ENCODE measurements around the gene CNPY3.
A peak's percentile ranks its signal among the peaks of the same experiment; 100 is the strongest.

The CNPY3 gene

GRCh38 chr6:42928986-42929820 lies at the start of gene CNPY3 (continued):
- TF ChIP-seq PBX3 (CRISPR knock-in tag; IDR thresholded peaks at IDR 0.05): peak; percentile 90; the same call in 1 of the 2 replicates
- TF ChIP-seq ZBTB26 (tag by site-specific recombination; optimal IDR thresholded peaks at IDR 0.05): peak; percentile 87
- no peak for TF ChIP-seq BCL6B (tag by site-specific recombination; IDR thresholded peaks at IDR 0.05)
- TF ChIP-seq ZNF677 (tag by site-specific recombination; IDR thresholded peaks at IDR 0.05): no peak
- TF ChIP-seq TCF7L2 (IDR thresholded peaks at IDR 0.05; ENCODE audit: borderline replicate concordance, low read depth, low read length): no peak
- no peak for TF ChIP-seq ZNF529 (tag by site-specific recombination; IDR thresholded peaks at IDR 0.05; ENCODE audit: insufficient replicate concordance)
- peak; percentile 98 for TF ChIP-seq ZNF350 (tag by site-specific recombination; IDR thresholded peaks at IDR 0.05)
- no peak for TF ChIP-seq ZNF155 (tag by site-specific recombination; IDR thresholded peaks at IDR 0.05)
- TF ChIP-seq ZNF132 (tag by site-specific recombination; IDR thresholded peaks at IDR 0.05; ENCODE audit: borderline replicate concordance): no peak
- no peak for TF ChIP-seq YY2 (tag by site-specific recombination; IDR thresholded peaks at IDR 0.05)
- TF ChIP-seq ZNF140 (tag by site-specific recombination; IDR thresholded peaks at IDR 0.05): no peak
- no peak for TF ChIP-seq ZFP3 (tag by site-specific recombination; IDR thresholded peaks at IDR 0.05; ENCODE audit: low read depth)
- TF ChIP-seq, protein P1, sequence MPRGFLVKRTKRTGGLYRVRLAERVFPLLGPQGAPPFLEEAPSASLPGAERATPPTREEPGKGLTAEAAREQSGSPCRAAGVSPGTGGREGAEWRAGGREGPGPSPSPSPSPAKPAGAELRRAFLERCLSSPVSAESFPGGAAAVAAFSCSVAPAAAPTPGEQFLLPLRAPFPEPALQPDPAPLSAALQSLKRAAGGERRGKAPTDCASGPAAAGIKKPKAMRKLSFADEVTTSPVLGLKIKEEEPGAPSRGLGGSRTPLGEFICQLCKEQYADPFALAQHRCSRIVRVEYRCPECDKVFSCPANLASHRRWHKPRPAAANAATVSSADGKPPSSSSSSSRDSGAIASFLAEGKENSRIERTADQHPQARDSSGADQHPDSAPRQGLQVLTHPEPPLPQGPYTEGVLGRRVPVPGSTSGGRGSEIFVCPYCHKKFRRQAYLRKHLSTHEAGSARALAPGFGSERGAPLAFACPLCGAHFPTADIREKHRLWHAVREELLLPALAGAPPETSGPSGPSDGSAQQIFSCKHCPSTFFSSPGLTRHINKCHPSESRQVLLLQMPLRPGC (tag by site-specific recombination; IDR thresholded peaks at IDR 0.05): peak; percentile 61; the same call in 1 of the 2 replicates
- peak; percentile 87 for TF ChIP-seq ZIC2 (tag by site-specific recombination; IDR thresholded peaks at IDR 0.05)
- no peak for TF ChIP-seq ZNF513 (tag by site-specific recombination; IDR thresholded peaks at IDR 0.05)
- no peak for TF ChIP-seq ZNF596 (tag by site-specific recombination; IDR thresholded peaks at IDR 0.05)
- TF ChIP-seq ZNF426 (tag by site-specific recombination; IDR thresholded peaks at IDR 0.05): no peak
- no peak; the same call in 1 of the 2 replicates for TF ChIP-seq ELK4 (IDR thresholded peaks at IDR 0.05; ENCODE audit: borderline replicate concordance, low read depth, low read length)
- no peak; the same call in none of the 2 replicates for TF ChIP-seq ZBTB17 (tag by site-specific recombination; IDR thresholded peaks at IDR 0.05)
- 0 out of 2 replicates have a peak, but pooled peaks have one; percentile 50 for TF ChIP-seq ZNF324 (tag by site-specific recombination; IDR thresholded peaks at IDR 0.05)
- TF ChIP-seq, protein P2, sequence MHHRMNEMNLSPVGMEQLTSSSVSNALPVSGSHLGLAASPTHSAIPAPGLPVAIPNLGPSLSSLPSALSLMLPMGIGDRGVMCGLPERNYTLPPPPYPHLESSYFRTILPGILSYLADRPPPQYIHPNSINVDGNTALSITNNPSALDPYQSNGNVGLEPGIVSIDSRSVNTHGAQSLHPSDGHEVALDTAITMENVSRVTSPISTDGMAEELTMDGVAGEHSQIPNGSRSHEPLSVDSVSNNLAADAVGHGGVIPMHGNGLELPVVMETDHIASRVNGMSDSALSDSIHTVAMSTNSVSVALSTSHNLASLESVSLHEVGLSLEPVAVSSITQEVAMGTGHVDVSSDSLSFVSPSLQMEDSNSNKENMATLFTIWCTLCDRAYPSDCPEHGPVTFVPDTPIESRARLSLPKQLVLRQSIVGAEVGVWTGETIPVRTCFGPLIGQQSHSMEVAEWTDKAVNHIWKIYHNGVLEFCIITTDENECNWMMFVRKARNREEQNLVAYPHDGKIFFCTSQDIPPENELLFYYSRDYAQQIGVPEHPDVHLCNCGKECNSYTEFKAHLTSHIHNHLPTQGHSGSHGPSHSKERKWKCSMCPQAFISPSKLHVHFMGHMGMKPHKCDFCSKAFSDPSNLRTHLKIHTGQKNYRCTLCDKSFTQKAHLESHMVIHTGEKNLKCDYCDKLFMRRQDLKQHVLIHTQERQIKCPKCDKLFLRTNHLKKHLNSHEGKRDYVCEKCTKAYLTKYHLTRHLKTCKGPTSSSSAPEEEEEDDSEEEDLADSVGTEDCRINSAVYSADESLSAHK (tag by site-specific recombination; IDR thresholded peaks at IDR 0.05): no peak; the same call in 1 of the 2 replicates
- TF ChIP-seq ZNF600 (tag by site-specific recombination; IDR thresholded peaks at IDR 0.05): peak; percentile 100
- TF ChIP-seq KLF1 (tag by site-specific recombination; IDR thresholded peaks at IDR 0.05): peak; percentile 90
- TF ChIP-seq WT1 (tag by site-specific recombination; IDR thresholded peaks at IDR 0.05): peak; percentile 78
- peak; percentile 88; the same call in 1 of the 2 replicates for TF ChIP-seq ZNF391 (tag by site-specific recombination; IDR thresholded peaks at IDR 0.05; ENCODE audit: borderline replicate concordance, low read depth)
- TF ChIP-seq ZNF37A (tag by site-specific recombination; IDR thresholded peaks at IDR 0.05): no peak
- TF ChIP-seq ZFP41 (tag by site-specific recombination; IDR thresholded peaks at IDR 0.05; ENCODE audit: borderline replicate concordance): no peak
- TF ChIP-seq ZNF121 (tag by site-specific recombination; IDR thresholded peaks at IDR 0.05): no peak
- TF ChIP-seq ZNF510 (tag by site-specific recombination; IDR thresholded peaks at IDR 0.05; ENCODE audit: insufficient replicate concordance): no peak
